Ishikawa (cell line): ENCODE results near the gene YRDC.

ENCODE experiments used
- CREB1 ChIP-seq: IDR thresholded peaks from 2 replicates; pipeline ENCODE4 v1.6.1; 2012; ENCODE audit warnings: low read depth
- EGR1 ChIP-seq: IDR thresholded peaks from 2 replicates; pipeline ENCODE4 v1.6.1; 2012
- EP300 ChIP-seq: IDR thresholded peaks from 2 replicates; pipeline ENCODE4 v1.6.1; 2012; ENCODE audit warnings: borderline replicate concordance
- FOXM1 ChIP-seq: IDR thresholded peaks from 2 replicates; pipeline ENCODE4 v1.6.1; 2012; ENCODE audit warnings: low read depth, borderline replicate concordance
- MAX ChIP-seq: IDR thresholded peaks from 2 replicates; pipeline ENCODE4 v1.6.1; 2012
- NFIC ChIP-seq: IDR thresholded peaks from 2 replicates; pipeline ENCODE4 v1.6.1; 2012
- RAD21 ChIP-seq: IDR thresholded peaks from 2 replicates; pipeline ENCODE4 v1.6.1; 2012; ENCODE audit warnings: low read depth
- REST ChIP-seq: IDR thresholded peaks from 2 replicates; pipeline ENCODE4 v1.6.1; 2012; ENCODE audit warnings: low read depth, mild to moderate bottlenecking
- TAF1 ChIP-seq: IDR thresholded peaks from 2 replicates; pipeline ENCODE4 v1.6.1; 2012; ENCODE audit warnings: low read depth, mild to moderate bottlenecking
- TEAD4 ChIP-seq: IDR thresholded peaks from 2 replicates; pipeline ENCODE4 v1.6.1; 2012
- USF1 ChIP-seq: IDR thresholded peaks from 2 replicates; pipeline ENCODE4 v1.6.1; 2012
- YY1 ChIP-seq: IDR thresholded peaks from 2 replicates; pipeline ENCODE4 v1.6.1; 2012; ENCODE audit warnings: low read depth
- ZBTB7A ChIP-seq: IDR thresholded peaks from 2 replicates; pipeline ENCODE4 v1.6.1; 2012; ENCODE audit warnings: low read depth

- TF ChIP-seq NFIC, result no peak
- TF ChIP-seq RAD21, result no peak
- TF ChIP-seq EP300, result no peak
- TF ChIP-seq YY1, result no peak
- no peak for TF ChIP-seq EGR1
- no peak for TF ChIP-seq MAX
- no peak for TF ChIP-seq REST
- no peak for TF ChIP-seq TAF1
- TF ChIP-seq ZBTB7A, result no peak
- TF ChIP-seq FOXM1, result no peak
- TF ChIP-seq CREB1, result no peak
- no peak for TF ChIP-seq TEAD4
- no peak for TF ChIP-seq USF1
Observed at GRCh38 chr1:37839676-37840075, 31.7 kb upstream of the YRDC start.
